Activated CD8-positive, alpha-beta memory T cell treated with anti-CD3 and anti-CD28 coated beads, Interleukin-2, amount 50 U/mL, for 1 hour (primary cell): ENCODE data around the gene OR4E1.
"Not testable (repeated sequence)": the region's sequence is repeated elsewhere in the genome, so short reads cannot be mapped to it uniquely, and the experiment has no call there.

ENCODE experiments used
- DNase-seq: peaks from one replicate; pipeline ENCODE4 v3.0.0-alpha.2; 2020; ENCODE audit errors: extremely low read depth

OR4E1 gene, protein sequence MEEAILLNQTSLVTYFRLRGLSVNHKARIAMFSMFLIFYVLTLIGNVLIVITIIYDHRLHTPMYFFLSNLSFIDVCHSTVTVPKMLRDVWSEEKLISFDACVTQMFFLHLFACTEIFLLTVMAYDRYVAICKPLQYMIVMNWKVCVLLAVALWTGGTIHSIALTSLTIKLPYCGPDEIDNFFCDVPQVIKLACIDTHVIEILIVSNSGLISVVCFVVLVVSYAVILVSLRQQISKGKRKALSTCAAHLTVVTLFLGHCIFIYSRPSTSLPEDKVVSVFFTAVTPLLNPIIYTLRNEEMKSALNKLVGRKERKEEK

DNA sequence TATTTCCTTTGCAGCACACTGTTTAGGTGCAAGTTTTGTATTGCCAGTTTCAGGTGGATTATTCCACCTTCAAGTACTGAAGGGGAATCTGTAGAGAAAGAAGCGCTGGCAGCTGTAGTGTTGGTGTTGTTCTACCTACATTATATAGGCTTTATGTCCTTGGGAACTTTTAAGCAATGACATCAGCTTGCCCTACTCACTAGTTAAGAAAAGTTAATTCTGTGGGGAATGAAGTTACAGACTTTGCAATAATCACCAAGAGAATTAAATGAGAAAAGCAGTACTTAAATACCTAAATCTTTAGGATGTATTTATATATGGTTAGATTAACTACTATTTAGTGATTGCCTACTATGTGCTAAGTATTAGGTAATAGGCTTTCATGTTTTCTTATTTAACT lies at the start of gene OR4E1:
Gene OR4E1, minus strand, starts transcription at position 101 of the 400 bp plus-strand sequence. CDS start 2,883 bp downstream, outside the sequence.
- no peak for DNase-seq

DNA sequence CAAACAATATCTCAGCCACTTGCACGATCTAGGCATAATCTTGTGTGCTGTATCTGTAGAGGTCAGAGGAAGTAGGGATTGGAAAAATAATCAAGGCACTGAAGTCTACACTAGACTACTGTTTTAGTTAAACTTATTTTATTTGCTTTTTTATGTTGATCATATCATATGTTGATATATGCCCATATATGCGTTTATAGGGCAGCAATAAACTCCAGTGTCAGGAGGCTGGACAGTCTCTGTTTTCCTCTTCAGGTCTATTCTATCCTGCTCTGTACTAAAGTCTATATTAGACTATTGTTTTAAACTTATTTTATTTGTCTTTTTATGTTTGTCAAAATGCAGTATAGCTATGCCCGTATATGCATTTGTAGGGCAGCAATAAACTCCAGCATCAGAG lies 47.9 kb upstream of the OR4E1 start:
- DNase-seq, result no peak

DNA sequence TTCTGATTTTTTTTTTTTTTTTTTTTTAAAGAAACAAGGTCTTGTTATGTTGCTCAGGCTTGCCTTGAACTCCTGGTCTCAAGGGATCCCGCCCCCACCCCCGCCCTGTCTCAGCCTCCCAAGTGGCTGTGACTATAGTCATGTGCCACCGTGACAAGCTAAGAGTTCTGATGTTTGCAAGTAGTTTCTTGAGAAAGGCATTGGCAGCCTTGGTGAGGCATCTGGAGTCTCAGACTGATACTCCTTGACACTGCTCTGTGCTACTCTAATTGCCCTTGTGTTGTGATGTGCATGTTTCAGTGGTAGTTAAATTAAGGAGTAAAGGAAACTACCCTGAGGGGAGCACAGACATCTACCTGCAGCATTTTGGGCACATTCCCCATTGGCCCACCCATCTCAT lies 46.2 kb upstream of the OR4E1 start:
- no peak for DNase-seq

DNA sequence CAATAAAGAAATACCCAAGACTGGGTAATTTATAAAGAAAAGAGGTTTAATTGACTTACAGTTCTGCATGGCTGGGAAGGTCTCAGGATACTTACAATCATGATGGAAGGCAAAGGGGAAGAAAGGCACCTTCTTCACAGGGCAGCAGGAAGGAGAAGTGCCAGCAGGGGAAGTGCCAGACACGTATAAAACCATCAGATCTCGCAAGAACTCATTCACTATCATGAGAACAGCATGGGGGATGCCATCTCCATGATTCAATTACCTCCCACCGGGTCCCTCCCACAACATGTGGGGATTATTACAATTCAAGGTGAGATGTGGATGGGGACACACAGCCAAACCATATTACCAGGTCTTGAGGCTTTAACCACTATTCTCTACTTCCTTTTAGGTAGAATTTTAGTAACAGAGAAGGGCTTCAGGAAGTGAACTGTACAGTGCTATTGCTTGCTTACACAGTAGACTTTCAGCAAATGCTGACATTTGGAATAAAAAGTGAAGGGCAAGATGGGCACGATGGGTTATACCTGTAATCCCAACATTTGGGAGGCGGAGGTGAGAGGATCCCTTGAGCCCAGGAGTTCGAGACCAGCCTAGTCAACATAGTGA lies 40.8 kb upstream of the OR4E1 start:
- DNase-seq, result no peak

DNA sequence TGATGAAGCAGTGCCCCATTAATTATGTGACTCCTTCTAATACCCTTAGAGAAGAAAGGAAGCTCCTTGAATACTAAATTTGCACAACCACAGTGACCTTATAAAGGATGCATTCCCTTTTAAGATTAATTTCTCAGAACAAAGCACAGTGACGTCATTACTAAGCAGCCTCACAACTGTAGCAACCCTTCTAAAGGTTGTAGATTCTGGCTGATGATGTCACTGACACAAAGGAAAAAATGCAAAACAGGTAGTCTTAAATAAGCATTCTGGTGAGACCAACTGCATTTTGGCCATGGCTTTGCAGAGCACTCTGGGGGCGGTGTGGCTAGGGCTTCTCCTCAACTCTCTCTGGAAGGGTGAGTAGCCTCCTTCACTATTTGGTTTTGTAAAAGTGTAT lies 38.4 kb upstream of the OR4E1 start:
- no peak for DNase-seq

DNA sequence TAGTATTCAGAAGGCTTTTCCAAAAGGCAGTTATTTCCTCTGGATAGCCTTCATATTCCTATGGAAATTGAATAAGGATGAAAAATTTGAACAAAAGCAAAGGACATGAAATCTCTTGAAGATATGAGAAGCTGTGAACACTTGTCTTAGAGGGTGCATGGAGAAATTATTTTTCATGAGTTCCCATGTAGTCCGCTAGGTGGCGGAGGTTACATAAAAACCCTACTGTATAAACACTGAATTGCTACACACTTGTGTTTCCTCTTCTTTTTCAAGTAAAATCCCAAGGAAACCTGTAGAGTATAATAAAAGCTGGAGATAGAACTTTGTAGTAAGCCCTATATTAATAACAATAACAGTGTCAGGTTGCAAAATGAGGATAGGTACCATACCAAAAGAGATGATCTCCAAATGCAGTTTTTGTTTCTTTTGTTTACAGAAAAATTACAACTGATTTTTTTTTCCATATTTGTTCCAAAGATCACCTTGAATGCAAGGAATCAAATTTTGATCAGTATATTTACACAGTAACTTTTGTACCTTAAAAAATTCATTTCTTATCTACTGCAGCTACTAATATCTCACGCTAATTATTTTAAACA lies 37.8 kb upstream of the OR4E1 start:
- no peak for DNase-seq

DNA sequence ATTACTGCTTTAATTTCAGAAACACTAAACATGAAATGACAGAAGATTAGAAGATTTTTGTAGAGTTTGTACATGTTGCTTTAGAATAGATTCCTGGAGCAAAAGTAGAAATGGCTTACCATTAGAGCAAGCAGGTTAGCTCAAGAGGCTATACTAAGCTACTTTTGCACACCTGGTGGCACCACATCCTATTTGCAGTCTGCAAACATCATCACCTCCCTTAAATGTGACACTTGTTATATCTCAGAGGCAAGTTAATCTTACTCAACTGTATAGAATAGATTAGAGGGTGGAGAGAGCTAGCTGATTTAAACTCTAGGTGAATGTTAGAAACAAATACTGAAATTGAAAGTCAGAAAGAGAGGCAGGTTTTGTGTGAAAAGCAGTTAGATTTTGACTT lies 30.7 kb upstream of the OR4E1 start:
- no peak for DNase-seq

DNA sequence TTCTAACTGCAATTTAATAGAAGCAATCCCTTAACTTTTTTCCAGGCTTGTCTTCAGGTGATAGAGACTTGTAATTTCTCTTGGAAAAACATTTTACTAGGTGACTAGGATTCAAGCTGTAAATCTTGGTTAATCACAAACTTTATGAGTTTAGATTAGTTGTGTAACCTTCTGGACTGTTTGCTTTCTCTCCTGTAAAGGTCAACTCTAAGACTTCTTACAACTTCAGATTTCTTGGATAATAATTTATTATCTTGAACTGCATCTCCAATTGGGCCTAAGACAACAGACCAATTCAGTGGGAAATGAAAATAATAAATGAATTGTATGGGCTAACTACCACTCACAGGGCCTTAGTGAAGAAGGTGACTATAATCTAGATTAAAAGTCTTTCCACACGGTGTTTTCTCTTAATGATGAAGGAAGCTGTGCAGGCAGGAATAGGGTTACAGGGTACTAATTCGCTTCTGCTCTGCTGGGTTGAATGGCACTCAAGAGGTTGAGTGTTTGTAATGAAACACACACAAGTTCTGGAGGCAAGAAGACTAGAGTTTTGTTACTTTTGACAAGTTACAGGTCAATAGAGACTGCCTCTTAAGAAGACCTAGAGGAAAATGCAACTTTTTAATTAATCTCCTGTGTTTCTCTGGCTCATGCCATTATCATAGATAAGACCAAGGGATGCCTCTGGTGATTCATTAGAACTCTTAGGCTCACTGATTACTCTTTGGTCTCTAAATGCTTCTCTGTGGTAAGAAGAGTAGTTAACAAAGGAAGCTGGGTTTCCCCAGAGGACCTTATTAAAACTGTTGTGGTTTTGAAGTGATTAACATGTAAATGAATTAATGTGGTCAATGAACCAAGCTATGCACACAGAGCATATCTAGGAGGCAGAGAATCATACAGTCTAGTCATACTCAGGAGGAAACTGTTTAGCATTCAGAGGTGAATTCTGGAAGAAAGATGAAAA lies 30.0 kb upstream of the OR4E1 start:
- DNase-seq, result no peak

DNA sequence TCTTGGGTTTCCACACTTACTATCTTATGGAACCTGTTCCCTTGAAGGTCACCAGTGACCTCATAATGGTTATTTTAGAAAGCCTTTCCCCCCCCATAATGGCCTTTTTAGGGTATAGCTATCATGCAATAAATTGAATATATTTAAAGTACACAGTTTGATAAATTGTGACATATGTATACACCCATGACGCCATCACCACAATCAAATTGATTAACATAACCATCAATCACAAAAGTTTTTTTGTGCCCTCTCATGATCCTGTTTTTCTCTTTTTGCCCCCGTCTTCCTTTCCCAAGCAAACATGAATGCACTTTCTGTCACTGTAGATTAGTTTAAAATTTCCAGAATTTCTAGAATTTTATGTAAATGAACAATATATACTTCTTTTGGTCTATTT lies 28.7 kb upstream of the OR4E1 start:
- no peak for DNase-seq

DNA sequence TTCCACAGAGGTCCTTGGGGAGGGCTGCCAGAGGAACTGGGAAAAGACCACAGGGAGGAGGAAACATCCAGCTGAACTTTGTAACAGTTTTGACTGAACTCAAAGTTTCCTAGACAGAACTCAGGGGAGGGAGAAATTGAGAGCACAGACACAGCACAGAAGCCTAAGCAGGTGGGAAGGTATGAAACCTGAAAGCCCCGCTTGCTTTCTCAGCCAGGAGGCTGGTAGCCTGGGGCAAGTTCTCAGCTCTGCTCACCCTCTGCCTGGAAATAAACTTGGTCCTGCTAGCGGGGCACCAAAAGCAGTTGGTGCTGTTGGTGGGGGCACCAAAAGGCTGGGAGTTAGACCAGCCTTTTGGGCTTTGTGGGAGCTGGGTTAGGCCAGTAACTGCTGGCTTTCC lies 25.9 kb upstream of the OR4E1 start:
- no peak for DNase-seq

DNA sequence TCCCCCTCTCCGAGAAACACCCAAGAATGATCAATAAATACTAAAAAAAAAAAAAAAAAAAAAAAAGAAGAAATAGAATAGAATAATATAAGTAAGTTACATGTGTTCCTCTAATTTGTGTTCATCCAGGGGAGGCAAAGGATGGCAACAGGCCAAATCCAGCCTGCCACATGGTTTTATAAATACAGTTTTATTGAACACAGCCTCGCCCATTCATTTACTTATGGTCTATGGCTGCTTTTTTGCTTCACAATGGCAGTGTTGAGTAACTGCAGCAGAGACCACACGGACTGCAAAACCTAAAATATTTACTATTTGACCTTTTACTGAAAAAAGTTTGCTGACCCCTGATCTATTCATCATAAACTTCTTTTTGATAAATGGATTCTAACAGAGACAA lies 24.9 kb upstream of the OR4E1 start:
- DNase-seq, result not testable (repeated sequence)

DNA sequence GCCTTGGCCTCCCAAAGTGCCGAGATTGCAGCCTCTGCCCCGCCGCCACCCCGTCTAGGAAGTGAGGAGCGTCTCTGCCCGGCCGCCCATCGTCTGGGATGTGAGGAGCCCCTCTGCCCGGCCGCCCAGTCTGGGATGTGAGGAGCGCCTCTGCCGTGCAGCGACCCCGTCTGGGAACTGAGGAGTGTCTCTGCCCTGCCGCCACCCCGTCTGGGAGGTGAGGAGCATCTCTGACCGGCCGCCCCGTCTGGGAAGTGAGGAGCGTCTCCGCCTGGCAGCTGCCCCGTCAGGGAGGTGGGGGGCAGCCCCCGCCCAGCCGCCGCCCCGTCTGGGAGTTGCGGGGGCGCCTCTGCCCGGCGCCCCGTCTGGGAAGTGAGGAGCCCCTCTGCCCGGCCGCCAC lies 24.0 kb upstream of the OR4E1 start:
- DNase-seq, result not testable (repeated sequence)

DNA sequence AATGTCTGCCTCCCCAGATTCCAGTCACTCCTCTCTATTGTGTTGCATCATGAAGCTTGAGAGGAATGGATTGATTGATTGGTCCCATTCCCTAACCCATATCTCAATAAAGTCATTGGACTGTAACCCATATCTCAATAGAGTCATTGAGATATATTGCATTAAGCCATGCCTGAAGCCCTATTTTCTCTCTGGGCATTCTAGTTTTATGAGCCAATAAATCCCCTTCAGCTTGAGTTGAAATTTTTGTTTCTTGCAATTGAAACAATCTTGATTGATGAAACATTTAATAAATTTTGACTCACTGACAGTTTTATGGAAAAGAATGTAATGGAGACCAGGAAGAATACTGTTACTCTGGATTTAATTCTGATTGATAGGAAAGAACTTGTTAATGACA lies 20.8 kb upstream of the OR4E1 start:
- no peak for DNase-seq

DNA sequence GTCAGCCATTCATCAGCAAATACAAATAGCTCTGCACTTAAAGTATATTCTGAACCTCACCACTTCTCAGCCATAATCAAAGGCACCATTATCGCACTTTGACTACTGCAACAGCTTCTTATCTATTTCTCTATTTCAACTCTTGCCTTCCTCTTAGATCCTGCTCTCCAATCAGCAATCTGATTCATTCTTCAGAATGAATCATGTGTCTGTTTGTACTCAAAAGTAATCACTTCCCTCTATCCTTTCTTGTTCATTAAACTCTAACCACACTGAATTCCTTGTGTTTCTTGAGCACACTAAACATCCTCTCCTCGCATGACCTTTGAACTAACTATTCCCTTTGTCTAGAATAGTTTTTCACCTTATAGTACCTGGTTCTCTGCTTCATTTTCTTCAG lies 12.8 kb upstream of the OR4E1 start:
- DNase-seq, result no peak

DNA sequence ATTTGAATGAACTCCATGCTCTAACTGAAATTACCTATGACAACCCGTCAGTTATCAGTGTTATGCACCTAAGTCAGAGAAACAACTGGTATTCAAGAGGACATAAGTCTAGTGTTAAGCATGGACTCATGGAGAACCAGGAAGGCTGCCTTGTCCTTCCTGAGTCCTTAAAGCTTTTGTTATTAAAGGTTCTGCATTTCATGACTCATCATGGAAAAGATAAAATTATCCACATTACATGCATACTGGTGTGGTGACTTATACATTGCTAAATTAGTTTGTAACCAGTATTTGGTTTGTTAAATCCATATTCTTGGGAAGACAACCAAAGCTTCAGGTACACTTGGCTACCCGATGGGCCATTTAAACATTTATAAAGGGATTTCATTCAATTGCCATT lies 6.5 kb upstream of the OR4E1 start:
- DNase-seq, result no peak

DNA sequence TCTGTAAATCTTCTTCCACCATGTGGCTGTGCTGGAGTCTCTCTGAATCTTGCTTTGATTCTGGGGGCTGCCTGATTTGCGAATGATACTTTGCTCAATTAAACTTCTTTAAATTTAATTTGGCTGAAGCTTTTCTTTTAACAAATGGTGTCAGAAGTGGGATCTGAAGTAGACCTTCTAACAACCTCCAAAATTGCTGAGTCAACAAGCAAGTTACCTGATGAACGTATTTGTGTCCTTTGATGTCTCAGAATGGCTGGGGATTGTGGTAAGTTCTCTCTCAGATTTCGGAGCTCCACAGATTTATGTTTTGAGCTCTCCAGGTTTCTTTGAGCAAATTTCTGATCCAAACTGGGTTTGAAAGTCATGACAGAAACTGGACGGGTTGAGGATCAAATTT lies 1.9 kb upstream of the OR4E1 start:
- no peak for DNase-seq

DNA sequence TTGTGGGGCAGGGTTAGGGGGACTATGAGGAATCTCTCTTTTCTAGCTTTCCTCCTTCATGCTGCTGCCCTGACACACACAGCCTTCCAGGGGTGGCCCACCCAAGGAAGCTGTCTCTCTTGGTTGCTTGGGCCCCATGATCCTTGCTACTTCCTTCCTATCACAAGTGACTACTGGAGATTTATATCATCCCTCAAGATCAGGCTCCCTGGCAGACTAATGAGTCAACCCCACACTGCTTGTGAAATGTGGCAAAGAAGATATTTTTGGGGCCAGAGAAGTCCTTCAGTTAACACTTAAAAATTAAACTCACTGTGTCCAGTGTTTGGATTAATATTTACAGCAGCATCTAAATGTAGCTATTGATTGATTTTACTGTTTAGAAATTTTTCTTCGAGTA lies 1.5 kb downstream of the OR4E1 start:
- DNase-seq, result no peak

DNA sequence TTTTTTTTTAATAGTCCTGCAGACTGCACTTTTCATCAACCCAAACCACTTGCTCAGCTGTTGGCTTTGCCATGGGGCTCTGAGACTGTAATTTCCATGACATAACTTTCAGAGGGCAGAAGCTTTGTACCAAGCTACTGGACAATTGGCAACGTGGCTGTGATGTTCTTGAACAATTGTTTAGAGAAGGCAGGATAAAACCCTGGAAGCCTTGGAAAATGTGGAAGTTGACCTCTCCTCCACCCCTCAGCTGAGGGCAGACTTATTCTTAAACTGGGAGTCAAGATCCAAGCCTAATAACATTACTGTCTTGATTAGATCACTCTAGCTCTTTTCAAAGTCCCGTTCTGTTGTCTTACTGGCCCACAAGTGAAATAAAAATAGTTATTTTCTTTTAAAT lies 2.2 kb downstream of the OR4E1 start:
- DNase-seq, result no peak

DNA sequence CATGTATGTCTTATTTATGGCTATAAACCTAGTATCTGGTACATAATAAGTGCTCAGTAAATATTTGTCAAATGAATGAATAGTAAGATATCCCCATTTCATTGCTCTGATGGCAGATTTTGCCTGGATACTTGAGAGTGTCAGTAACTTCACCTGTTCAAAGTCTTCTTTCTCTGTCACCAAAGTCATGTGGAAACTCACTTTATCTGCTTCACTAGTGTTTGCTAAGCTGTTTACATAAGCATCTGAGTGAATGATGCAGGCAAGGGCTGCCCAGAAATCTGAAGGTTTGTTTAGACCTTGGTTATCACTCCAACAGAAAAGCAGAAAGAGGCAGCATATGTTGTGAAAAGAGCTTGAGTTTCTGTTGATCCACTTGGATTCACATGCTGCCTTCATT lies 4.3 kb downstream of the OR4E1 start:
- DNase-seq, result no peak

DNA sequence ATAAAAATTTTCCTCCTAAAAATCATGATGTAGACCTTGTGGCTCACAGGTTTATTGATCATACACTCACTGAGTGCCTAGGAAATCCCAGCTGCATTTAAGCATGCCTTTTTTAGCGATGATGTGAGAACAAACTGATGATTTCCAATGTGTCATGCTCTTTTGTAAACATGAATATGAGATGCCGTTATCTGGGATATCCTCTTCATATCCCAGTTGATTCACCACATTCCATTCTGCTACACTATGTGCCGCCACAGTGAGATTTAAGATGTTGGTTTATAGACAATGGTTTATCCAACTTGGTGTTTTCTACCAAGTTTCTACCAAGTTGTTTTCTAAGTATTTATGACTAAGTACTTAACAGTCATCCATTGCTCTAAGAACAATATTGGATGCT lies 5.2 kb downstream of the OR4E1 start:
- no peak for DNase-seq

DNA sequence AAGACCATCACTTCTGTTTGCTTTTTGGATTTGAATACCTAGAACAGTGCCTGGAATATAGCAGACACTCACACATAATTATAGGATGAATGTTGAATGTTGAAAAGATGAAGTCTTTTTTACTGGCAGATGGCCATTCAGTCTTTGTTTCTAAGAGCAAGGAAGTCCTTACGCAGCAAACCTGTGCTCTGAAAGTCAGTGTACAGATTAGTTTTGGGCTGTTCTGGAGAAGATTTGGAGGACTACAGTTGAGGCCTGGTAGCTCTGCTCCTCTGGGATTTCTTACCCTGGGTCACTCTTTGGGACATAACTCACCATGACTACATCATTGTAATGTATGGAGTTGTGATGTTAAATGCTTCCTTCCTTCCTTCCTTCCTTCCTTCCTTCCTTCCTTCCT lies 16.6 kb downstream of the OR4E1 start:
- no peak for DNase-seq

DNA sequence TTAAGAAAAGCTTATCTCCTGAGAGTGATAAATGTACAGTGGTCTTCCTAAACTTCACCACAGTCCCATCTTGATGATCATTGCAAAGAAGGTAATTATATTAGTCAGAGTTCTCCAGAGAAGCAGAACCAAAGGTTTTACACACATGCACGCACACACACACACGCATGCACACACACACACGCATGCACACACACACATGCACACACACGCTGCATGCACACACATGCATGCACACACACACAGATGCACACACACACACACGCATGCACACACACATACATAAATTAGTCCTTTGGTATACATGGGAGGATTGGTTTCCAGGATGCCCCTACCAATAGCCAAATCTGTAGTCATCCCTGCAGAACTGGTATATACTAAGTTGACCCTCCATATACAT lies 19.4 kb downstream of the OR4E1 start:
- no peak for DNase-seq
